Neural progenitor cell (in vitro differentiated cells): ENCODE data around the gene ERBIN. TPM values are rescaled to one million over a fixed set of nuclear protein-coding genes. Genes with fewer than 3 reads are reported as not detected.
"Not testable (repeated sequence)": the region's sequence is repeated elsewhere in the genome, so short reads cannot be mapped to it uniquely, and the experiment has no call there.

Source experiments
- DNase-seq: peaks from one replicate; pipeline ENCODE4 v3.0.0-alpha.2; 2016; ENCODE audit warnings: low spot score
- H2AFZ ChIP-seq: fragments of 200-600 bp; sonication (generic); replicated peaks from 2 replicates; pipeline ENCODE4 v1.6.1; 2016; ENCODE audit warnings: antibody characterized with exemption
- H3F3A ChIP-seq: fragments of 200-600 bp; sonication (generic); 2 replicates; pipeline ENCODE4 v1.6.1; 2016; ENCODE audit warnings: antibody characterized with exemption, low read depth
- H3K27ac ChIP-seq: fragments of 200-600 bp; sonication (generic); 2 replicates; pipeline ENCODE4 v1.5.1; 2016; ENCODE audit warnings: mild to moderate bottlenecking
- H3K27me3 ChIP-seq: fragments of 200-600 bp; sonication (generic); 2 replicates; pipeline ENCODE4 v1.6.1; 2016; ENCODE audit warnings: mild to moderate bottlenecking, moderate library complexity
- H3K36me3 ChIP-seq: fragments of 200-600 bp; sonication (generic); 2 replicates; pipeline ENCODE4 v1.5.1; 2016
- H3K4me1 ChIP-seq: fragments of 200-600 bp; sonication (generic); 2 replicates; pipeline ENCODE4 v1.6.1; 2016; ENCODE audit warnings: mixed run types
- H3K4me2 ChIP-seq: fragments of 200-600 bp; sonication (generic); 2 replicates; pipeline ENCODE4 v1.6.1; 2016
- H3K4me3 ChIP-seq: fragments of 200-600 bp; sonication (generic); 2 replicates; pipeline ENCODE4 v1.5.1; 2016
- H3K79me2 ChIP-seq: fragments of 200-600 bp; sonication (generic); 2 replicates; pipeline ENCODE4 v1.6.1; 2016; ENCODE audit warnings: low read depth
- H3K9ac ChIP-seq: fragments of 200-600 bp; sonication (generic); 2 replicates; pipeline ENCODE4 v1.6.1; 2016
- H3K9me3 ChIP-seq: fragments of 200-600 bp; sonication (generic); 2 replicates; pipeline ENCODE4 v1.5.1; 2016; ENCODE audit warnings: low read depth
- H4K20me1 ChIP-seq: fragments of 200-600 bp; sonication (generic); 2 replicates; pipeline ENCODE4 v1.6.1; 2016; ENCODE audit warnings: low read depth
- H3K27ac Mint-ChIP-seq: 3 replicates; pipeline ENCODE4 v1.8.0; 2021; ENCODE audit warnings: mixed read lengths
- H3K27me3 Mint-ChIP-seq: 2 replicates; pipeline ENCODE4 v1.8.0; 2022; ENCODE audit warnings: low read depth, mild to moderate bottlenecking, inconsistent platforms, moderate library complexity, mixed read lengths; ENCODE audit not compliant: insufficient read depth
- H3K36me3 Mint-ChIP-seq: 3 replicates; pipeline ENCODE4 v1.8.0; 2021; ENCODE audit warnings: mixed read lengths
- H3K4me1 Mint-ChIP-seq: 3 replicates; pipeline ENCODE4 v1.8.0; 2021; ENCODE audit warnings: mixed read lengths
- H3K4me3 Mint-ChIP-seq: 3 replicates; pipeline ENCODE4 v1.8.0; 2021; ENCODE audit warnings: mild to moderate bottlenecking, moderate library complexity, mixed read lengths
- H3K9me3 Mint-ChIP-seq: 3 replicates; pipeline ENCODE4 v1.8.0; 2020; ENCODE audit warnings: mixed read lengths
- EZH2 ChIP-seq: fragments of 200-600 bp; sonication (generic); IDR thresholded peaks from 2 replicates; pipeline ENCODE4 v1.6.1; 2017; ENCODE audit warnings: antibody characterized with exemption, mild to moderate bottlenecking, moderate library complexity
- EZH2phosphoT487 ChIP-seq: fragments of 200-600 bp; sonication (generic); IDR thresholded peaks from 2 replicates; pipeline ENCODE4 v1.6.1; 2017; ENCODE audit warnings: antibody characterized with exemption
- total RNA-seq: library from RNA; depleted of rRNA; stranded (reverse); fragments of >200 nt; gene quantifications from 2 replicates; pipeline ENCODE4 v1.2.3, GENCODE V29; 2015; ENCODE audit warnings: low replicate concordance
- TF ChIP-seq, protein P1 (sequence below): fragments of 200-600 bp; sonication (generic); IDR thresholded peaks from 2 replicates; pipeline ENCODE4 v1.5.1; 2017; ENCODE audit warnings: antibody characterized with exemption, mild to moderate bottlenecking

ERBIN gene
- total RNA-seq, 1 donor from 2014 or later = 77.6 TPM

DNA sequence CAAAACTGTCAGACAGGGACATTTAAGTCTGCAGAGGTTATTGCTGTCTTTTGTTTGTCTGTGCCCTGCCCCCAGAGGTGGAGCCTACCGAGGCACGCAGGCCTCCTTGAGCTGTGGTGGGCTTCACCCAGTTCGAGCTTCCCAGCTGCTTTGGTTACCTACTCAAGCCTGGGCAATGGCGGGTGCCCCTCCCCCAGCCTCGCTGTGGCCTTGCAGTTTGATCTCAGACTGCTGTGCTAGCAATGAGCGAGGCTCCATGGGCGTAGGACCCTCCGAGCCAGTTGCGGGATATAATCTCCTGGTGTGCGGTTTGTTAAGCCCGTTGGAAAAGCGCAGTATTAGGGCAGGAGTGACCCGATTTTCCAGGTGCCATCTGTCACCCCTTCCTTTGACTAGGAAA is 136.7 kb downstream of the ERBIN start:
- Mint-ChIP-seq H3K9me3 (peaks cover 35% of the 10 kb centered on the region), H3K36me3 (peaks cover 40% of the 10 kb centered on the region)
- H3K27ac Mint-ChIP-seq, H3K4me1 ChIP-seq, H3K9ac ChIP-seq, H3K27ac ChIP-seq, H3K36me3 ChIP-seq, DNase-seq, H3K4me3 ChIP-seq, H3K4me3 Mint-ChIP-seq, H3K4me1 Mint-ChIP-seq, H2AFZ ChIP-seq, H3K9me3 ChIP-seq, H3K4me2 ChIP-seq, H3K27me3 Mint-ChIP-seq, H3F3A ChIP-seq, H3K27me3 ChIP-seq, H4K20me1 ChIP-seq: not testable (repeated sequence)
- peaks cover 70% of the 10 kb centered on the region for H3K79me2 ChIP-seq

DNA sequence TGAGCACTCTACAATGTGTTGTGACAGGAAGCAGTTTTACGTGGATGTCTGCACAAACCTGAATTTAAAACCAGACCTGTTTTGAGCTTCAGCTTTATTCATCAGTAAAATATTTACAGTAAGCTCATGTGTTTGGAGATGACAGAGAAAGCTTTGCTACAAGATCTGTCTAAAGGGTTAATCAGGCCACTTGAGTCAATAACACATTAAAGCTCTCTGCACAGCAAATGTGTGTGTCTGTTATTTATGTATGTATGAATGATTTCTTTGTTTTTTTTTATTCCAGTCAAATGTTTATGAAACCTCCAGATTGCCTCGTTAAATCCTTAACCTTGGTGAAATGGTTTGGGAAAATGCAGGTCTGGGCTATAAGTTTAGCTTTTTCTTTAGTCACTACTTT is 140.5 kb downstream of the ERBIN start:
- Histone ChIP-seq H3K9me3 (no peaks in the 10 kb centered on the region), H3K4me1 (no peaks in the 10 kb centered on the region), H3K27me3 (no peaks in the 10 kb centered on the region), H3K9ac (no peak overlapping the region), H4K20me1 (no peaks in the 10 kb centered on the region), H3K4me2 (no peak overlapping the region), H3F3A (peaks cover 2% of the 10 kb centered on the region), H3K27ac (no peak overlapping the region), H3K79me2 (peaks cover 44% of the 10 kb centered on the region), H2AFZ (no peak overlapping the region), H3K4me3 (no peak overlapping the region), H3K36me3 (no peaks in the 10 kb centered on the region)
- Mint-ChIP-seq H3K36me3 (peaks cover 34% of the 10 kb centered on the region), H3K4me3 (no peak overlapping the region), H3K9me3 (peaks cover 13% of the 10 kb centered on the region), H3K4me1 (no peaks in the 10 kb centered on the region), H3K27ac (no peak overlapping the region), H3K27me3 (no peaks in the 10 kb centered on the region)
- TF ChIP-seq, protein P1, sequence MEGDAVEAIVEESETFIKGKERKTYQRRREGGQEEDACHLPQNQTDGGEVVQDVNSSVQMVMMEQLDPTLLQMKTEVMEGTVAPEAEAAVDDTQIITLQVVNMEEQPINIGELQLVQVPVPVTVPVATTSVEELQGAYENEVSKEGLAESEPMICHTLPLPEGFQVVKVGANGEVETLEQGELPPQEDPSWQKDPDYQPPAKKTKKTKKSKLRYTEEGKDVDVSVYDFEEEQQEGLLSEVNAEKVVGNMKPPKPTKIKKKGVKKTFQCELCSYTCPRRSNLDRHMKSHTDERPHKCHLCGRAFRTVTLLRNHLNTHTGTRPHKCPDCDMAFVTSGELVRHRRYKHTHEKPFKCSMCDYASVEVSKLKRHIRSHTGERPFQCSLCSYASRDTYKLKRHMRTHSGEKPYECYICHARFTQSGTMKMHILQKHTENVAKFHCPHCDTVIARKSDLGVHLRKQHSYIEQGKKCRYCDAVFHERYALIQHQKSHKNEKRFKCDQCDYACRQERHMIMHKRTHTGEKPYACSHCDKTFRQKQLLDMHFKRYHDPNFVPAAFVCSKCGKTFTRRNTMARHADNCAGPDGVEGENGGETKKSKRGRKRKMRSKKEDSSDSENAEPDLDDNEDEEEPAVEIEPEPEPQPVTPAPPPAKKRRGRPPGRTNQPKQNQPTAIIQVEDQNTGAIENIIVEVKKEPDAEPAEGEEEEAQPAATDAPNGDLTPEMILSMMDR = no peak
- TF ChIP-seq EZH2 = no peak
- no peak for DNase-seq

DNA sequence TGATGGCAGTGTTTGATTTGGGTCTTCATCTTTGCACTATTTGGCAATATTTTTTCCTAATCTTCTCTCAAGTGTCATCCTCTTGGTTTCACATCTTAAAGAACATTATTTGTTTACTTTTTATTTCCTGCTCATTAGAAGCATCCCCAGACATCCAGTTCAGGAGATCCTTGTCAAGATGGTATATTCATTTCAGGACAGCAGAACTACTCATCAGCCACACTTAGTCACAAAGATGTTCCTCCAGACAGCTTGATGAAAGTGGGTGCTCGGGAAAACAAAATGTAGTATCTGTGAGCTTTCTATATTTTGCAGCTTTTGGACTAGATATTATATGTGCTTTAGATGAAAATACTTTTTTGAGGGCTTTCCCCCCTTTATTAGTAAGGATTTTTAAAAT is 145.7 kb downstream of the ERBIN start:
- Mint-ChIP-seq H3K9me3 (no peaks in the 10 kb centered on the region), H3K4me1 (no peaks in the 10 kb centered on the region), H3K27ac (no peak overlapping the region), H3K4me3 (no peak overlapping the region), H3K36me3 (peaks cover 15% of the 10 kb centered on the region), H3K27me3 (no peaks in the 10 kb centered on the region)
- TF ChIP-seq EZH2 (no peak), EZH2phosphoT487 (no peak)
- TF ChIP-seq, protein P1 = no peak
- H3F3A ChIP-seq = peaks cover 3% of the 10 kb centered on the region
- H4K20me1 ChIP-seq = no peaks in the 10 kb centered on the region
- no peak for DNase-seq
- no peak overlapping the region for H3K4me3 ChIP-seq
- H3K9me3 ChIP-seq = no peaks in the 10 kb centered on the region
- H3K9ac ChIP-seq = no peak overlapping the region
- H3K79me2 ChIP-seq = peaks cover 4% of the 10 kb centered on the region
- H3K4me2 ChIP-seq = no peak overlapping the region
- no peak overlapping the region for H2AFZ ChIP-seq
- no peaks in the 10 kb centered on the region for H3K4me1 ChIP-seq
- H3K36me3 ChIP-seq = peaks cover 3% of the 10 kb centered on the region
- H3K27ac ChIP-seq = no peak overlapping the region
- H3K27me3 ChIP-seq = no peaks in the 10 kb centered on the region

DNA sequence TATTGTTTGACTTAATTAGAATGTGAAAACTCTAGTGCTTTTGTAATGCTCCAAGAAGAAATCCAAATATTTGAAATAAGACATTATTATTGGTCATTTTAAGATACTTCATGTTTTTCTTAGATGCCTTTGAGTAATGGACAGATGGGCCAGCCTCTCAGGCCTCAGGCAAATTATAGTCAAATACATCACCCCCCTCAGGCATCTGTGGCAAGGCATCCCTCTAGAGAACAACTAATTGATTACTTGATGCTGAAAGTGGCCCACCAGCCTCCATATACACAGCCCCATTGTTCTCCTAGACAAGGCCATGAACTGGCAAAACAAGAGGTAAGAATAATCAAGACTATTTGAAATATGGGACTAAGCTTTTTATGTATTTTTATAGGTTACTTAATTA is 148.5 kb downstream of the ERBIN start:
- H3K79me2 ChIP-seq = no peaks in the 10 kb centered on the region
- peaks cover 4% of the 10 kb centered on the region for H3K36me3 ChIP-seq
- H3K4me3 ChIP-seq = no peak overlapping the region
- Mint-ChIP-seq H3K4me3 (no peak overlapping the region), H3K9me3 (no peaks in the 10 kb centered on the region), H3K36me3 (peaks cover 17% of the 10 kb centered on the region), H3K4me1 (no peaks in the 10 kb centered on the region), H3K27me3 (no peaks in the 10 kb centered on the region), H3K27ac (no peak overlapping the region)
- no peak for DNase-seq
- H3K4me2 ChIP-seq = no peak overlapping the region
- H3K9ac ChIP-seq = no peak overlapping the region
- H3K27ac ChIP-seq = no peak overlapping the region
- H2AFZ ChIP-seq = no peak overlapping the region
- TF ChIP-seq EZH2phosphoT487 (no peak), EZH2 (no peak)
- TF ChIP-seq, protein P1 = no peak
- no peaks in the 10 kb centered on the region for H4K20me1 ChIP-seq
- H3K4me1 ChIP-seq = no peaks in the 10 kb centered on the region
- peaks cover 3% of the 10 kb centered on the region for H3F3A ChIP-seq
- no peaks in the 10 kb centered on the region for H3K9me3 ChIP-seq
- no peaks in the 10 kb centered on the region for H3K27me3 ChIP-seq
